SK-N-SH treated with all-trans-retinoic acid at 6 μM for 48 hours (cell line): ENCODE measurements around the gene SEH1L.

Experiments
- ARNTL ChIP-seq: fragments of 450-650 bp; formaldehyde crosslinking; IDR thresholded peaks from 2 replicates; pipeline ENCODE4 v1.5.0; 2020; ENCODE audit warnings: low read depth, mild to moderate bottlenecking, moderate library complexity, borderline replicate concordance
- CSRNP3 ChIP-seq: fragments of 250-450 bp; sonication (Bioruptor Pico); IDR thresholded peaks from 2 replicates; pipeline ENCODE4 v1.5.1; 2021; ENCODE audit warnings: mild to moderate bottlenecking, moderate library complexity
- PATZ1 ChIP-seq: fragments of 250-450 bp; sonication (Bioruptor Pico); IDR thresholded peaks from 2 replicates; pipeline ENCODE4 v1.8.0; 2020; ENCODE audit warnings: mild to moderate bottlenecking, moderate library complexity, borderline replicate concordance
- POU6F1 ChIP-seq: fragments of 250-450 bp; sonication (Bioruptor Pico); IDR thresholded peaks from 2 replicates; pipeline ENCODE4 v1.8.0; 2021; ENCODE audit warnings: low read depth, mild to moderate bottlenecking, moderate library complexity, borderline replicate concordance
- ZC3H10 ChIP-seq: fragments of 250-450 bp; sonication (Bioruptor Pico); IDR thresholded peaks from 2 replicates; pipeline ENCODE4 v1.5.1; 2021; ENCODE audit warnings: mild to moderate bottlenecking, moderate library complexity
- ZFP30 ChIP-seq: fragments of 450-650 bp; formaldehyde crosslinking; IDR thresholded peaks from 2 replicates; pipeline ENCODE4 v1.5.0; 2022; ENCODE audit warnings: mild to moderate bottlenecking, moderate library complexity
- ZNF70 ChIP-seq: fragments of 450-650 bp; formaldehyde crosslinking; IDR thresholded peaks from 2 replicates; pipeline ENCODE4 v1.5.0; 2020; ENCODE audit warnings: mild to moderate bottlenecking, moderate library complexity

GRCh38 chr18:12943215-12943614 lies 4.6 kb upstream of the SEH1L start:
- no peak for TF ChIP-seq ZC3H10 (CRISPR knock-in tag)
- TF ChIP-seq CSRNP3 (CRISPR knock-in tag) = no peak
- TF ChIP-seq ZNF70 (CRISPR knock-in tag) = no peak
- no peak for TF ChIP-seq POU6F1 (CRISPR knock-in tag)
- no peak for TF ChIP-seq PATZ1 (CRISPR knock-in tag)
- no peak for TF ChIP-seq ZFP30 (CRISPR knock-in tag)
- no peak for TF ChIP-seq ARNTL
